ENCODE results near the gene TBC1D7.
A peak's percentile ranks its signal among the peaks of the same experiment; 100 is the strongest.

Gene TBC1D7

DNA sequence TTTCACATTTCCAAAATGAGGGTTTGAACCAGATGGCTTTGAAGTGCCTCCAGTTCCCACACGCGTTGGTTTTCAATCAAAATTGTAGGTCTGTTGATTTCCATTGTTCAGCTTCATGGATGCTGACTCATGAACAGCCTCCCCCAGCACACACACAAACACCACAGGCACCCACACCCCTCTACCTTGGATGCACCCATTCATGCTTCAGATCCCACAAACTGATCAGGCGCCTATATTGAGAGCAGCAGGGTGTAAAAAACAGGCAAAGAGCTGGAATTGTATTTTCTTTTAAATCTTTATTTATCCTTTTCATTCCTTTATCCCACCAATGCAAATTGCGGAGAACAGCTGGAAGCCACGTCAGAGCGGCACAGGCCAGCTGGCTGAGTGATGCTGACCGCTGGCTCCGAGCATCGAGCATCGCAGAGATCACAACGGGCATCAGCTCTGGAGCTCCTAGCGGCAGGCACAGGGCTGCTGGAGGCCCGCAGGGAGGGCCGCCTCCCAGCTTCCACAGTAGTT, 29.3 kb upstream of the TBC1D7 start:
- TF ChIP-seq, protein P1, sequence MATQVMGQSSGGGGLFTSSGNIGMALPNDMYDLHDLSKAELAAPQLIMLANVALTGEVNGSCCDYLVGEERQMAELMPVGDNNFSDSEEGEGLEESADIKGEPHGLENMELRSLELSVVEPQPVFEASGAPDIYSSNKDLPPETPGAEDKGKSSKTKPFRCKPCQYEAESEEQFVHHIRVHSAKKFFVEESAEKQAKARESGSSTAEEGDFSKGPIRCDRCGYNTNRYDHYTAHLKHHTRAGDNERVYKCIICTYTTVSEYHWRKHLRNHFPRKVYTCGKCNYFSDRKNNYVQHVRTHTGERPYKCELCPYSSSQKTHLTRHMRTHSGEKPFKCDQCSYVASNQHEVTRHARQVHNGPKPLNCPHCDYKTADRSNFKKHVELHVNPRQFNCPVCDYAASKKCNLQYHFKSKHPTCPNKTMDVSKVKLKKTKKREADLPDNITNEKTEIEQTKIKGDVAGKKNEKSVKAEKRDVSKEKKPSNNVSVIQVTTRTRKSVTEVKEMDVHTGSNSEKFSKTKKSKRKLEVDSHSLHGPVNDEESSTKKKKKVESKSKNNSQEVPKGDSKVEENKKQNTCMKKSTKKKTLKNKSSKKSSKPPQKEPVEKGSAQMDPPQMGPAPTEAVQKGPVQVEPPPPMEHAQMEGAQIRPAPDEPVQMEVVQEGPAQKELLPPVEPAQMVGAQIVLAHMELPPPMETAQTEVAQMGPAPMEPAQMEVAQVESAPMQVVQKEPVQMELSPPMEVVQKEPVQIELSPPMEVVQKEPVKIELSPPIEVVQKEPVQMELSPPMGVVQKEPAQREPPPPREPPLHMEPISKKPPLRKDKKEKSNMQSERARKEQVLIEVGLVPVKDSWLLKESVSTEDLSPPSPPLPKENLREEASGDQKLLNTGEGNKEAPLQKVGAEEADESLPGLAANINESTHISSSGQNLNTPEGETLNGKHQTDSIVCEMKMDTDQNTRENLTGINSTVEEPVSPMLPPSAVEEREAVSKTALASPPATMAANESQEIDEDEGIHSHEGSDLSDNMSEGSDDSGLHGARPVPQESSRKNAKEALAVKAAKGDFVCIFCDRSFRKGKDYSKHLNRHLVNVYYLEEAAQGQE (IDR thresholded peaks at IDR 0.05; ENCODE audit: low read depth): no peak
- TF ChIP-seq EP300 (IDR thresholded peaks at IDR 0.05; ENCODE audit: borderline replicate concordance) (peak; percentile 22; the same call in 1 of the 2 replicates), RAD21 (IDR thresholded peaks at IDR 0.05; ENCODE audit: low read depth) (no peak)

DNA sequence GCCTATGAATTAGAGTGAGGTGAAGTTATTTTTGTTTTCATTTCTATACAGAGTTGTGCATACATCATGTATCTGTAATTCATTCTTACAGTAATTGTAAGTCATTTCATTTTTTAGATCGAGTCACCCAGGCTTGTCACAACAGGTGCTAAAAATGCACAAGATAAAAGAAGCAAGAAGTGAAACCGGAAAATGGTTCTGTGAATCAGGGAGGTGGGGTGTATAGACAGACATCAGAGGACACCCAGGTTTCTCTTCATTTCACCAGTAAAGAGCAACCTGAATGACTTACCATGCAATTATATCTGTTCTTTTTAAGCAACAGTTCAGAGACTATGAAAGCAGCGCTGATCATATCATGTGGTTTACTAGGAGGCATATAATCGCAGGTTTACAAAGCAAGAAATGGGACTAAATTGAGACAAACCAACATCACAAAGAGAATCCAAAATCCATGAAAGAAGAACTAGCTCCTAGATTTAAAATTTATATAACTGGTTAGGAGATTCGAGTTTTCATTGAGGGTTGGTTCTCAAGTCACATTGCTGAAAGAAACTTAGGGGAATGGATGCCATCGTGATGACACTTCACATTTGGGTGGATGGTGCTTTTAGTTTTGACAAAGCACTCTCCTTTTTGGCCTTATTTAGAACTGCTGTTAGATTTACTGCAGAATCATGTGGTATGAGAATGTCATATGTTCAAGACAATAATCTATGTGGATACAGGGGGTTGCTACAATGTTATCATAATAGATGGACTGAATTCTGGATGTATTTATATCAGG, 27.9 kb upstream of the TBC1D7 start:
- TF ChIP-seq FOXM1 (IDR thresholded peaks at IDR 0.05; ENCODE audit: borderline replicate concordance, low read depth) (no peak), CREB1 (IDR thresholded peaks at IDR 0.05; ENCODE audit: low read depth) (no peak), NFIC (IDR thresholded peaks at IDR 0.05) (no peak), ZBTB7A (IDR thresholded peaks at IDR 0.05; ENCODE audit: low read depth) (no peak), TEAD4 (IDR thresholded peaks at IDR 0.05) (no peak), EP300 (IDR thresholded peaks at IDR 0.05; ENCODE audit: borderline replicate concordance) (no peak), YY1 (IDR thresholded peaks at IDR 0.05; ENCODE audit: low read depth) (no peak), CEBPB (IDR thresholded peaks at IDR 0.05) (no peak), EGR1 (IDR thresholded peaks at IDR 0.05) (no peak), TAF1 (IDR thresholded peaks at IDR 0.05; ENCODE audit: low read depth) (no peak), TCF12 (IDR thresholded peaks at IDR 0.05; ENCODE audit: low read depth) (no peak), RAD21 (IDR thresholded peaks at IDR 0.05; ENCODE audit: low read depth) (no peak)
- TF ChIP-seq, protein P2, sequence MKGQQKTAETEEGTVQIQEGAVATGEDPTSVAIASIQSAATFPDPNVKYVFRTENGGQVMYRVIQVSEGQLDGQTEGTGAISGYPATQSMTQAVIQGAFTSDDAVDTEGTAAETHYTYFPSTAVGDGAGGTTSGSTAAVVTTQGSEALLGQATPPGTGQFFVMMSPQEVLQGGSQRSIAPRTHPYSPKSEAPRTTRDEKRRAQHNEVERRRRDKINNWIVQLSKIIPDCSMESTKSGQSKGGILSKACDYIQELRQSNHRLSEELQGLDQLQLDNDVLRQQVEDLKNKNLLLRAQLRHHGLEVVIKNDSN (IDR thresholded peaks at IDR 0.05): no peak
- TF ChIP-seq, protein P3, sequence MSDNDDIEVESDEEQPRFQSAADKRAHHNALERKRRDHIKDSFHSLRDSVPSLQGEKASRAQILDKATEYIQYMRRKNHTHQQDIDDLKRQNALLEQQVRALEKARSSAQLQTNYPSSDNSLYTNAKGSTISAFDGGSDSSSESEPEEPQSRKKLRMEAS (IDR thresholded peaks at IDR 0.05): no peak
- TF ChIP-seq, protein P1 (IDR thresholded peaks at IDR 0.05; ENCODE audit: low read depth): no peak

DNA sequence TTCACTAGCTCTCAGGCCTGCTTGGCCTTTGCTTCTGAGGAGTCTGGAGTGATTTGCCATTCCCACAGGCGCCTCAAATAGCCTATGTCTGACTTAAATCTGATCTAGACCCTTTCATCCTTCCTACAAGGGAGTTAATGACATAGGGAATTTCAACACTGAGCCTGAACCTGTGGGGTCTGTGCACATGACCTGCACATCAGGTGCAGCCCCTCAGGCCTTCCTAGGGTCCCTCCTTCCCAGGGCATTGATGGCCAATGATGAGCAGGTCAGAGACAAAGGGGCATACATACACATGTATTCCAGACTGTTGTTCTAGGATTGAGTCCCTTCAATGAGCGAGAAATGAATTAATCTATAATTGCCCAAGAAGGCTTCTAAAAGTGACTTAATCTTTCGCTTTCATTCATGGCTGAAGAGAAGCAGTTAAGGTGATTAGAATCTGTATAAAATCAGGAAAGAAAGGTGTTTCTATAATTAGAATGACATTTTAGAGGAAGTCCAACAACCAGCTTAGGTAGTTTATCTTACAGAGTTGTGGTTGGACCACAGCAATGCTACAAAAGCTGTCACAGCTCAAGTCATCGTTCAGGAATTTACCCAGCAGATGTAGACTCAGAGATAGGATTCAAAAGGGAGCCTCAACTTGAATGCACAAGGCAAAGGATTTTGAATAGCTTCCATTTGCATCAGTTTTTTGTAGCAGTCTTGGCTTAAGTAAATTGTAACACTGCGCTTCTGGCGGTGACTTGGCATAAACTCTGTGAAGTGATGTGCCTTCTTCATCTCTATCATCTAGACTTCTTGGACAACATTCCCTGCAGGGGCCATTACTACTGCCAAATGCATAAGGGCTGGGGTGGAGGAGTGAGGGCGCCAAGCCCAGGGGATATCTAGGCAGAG, 27.0 kb upstream of the TBC1D7 start:
- no peak for TF ChIP-seq YY1 (IDR thresholded peaks at IDR 0.05; ENCODE audit: low read depth)
- 0 out of 2 replicates have a peak, but pooled peaks have one; percentile 35 for TF ChIP-seq TEAD4 (IDR thresholded peaks at IDR 0.05)

DNA sequence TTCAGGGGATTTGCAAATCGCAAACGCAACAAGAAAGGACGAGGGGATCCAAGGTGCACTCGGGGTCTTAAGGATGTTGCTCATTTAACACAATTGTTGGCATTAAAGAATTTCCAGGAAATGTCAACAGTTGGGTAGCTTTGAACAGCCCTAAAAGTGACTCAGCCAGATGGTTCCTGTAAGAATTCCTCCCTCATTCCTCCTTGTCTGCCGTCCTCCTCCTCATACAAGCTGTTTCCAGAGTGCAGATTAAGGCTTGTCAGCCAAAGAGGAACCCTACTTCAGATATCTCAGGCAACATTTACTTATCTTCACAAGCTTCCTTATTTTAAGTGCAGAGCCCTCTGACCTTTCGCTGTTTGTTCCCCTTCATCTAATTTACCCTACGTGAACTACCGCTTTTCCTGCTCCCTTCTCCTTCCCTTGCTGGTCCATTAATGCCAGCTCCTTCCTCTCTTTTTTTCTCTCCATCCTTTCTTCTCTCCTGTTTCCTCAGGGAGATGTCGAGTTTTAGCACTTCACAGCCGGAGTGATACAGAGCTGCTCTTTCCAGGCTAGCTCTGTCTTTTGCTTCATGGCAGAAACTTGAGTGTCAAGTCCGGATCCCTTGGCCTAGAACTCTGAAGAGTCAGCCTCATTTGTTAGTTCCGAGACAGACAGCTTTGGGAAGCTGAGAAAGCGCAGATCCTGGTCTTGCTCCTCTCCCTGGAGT, 26.1 kb upstream of the TBC1D7 start:
- TF ChIP-seq TEAD4 (IDR thresholded peaks at IDR 0.05): no peak
- TF ChIP-seq, protein P3 (IDR thresholded peaks at IDR 0.05): no peak
- TF ChIP-seq TAF1 (IDR thresholded peaks at IDR 0.05; ENCODE audit: low read depth): no peak
- TF ChIP-seq CEBPB (IDR thresholded peaks at IDR 0.05): no peak
- TF ChIP-seq YY1 (IDR thresholded peaks at IDR 0.05; ENCODE audit: low read depth): no peak
- no peak for TF ChIP-seq CREB1 (IDR thresholded peaks at IDR 0.05; ENCODE audit: low read depth)
- TF ChIP-seq, protein P2 (IDR thresholded peaks at IDR 0.05): no peak
- TF ChIP-seq RAD21 (IDR thresholded peaks at IDR 0.05; ENCODE audit: low read depth): no peak
- TF ChIP-seq EGR1 (IDR thresholded peaks at IDR 0.05): no peak
- no peak for TF ChIP-seq FOXM1 (IDR thresholded peaks at IDR 0.05; ENCODE audit: borderline replicate concordance, low read depth)
- TF ChIP-seq, protein P1 (IDR thresholded peaks at IDR 0.05; ENCODE audit: low read depth): no peak
- no peak for TF ChIP-seq NFIC (IDR thresholded peaks at IDR 0.05)
- no peak for TF ChIP-seq TCF12 (IDR thresholded peaks at IDR 0.05; ENCODE audit: low read depth)
- no peak for TF ChIP-seq ZBTB7A (IDR thresholded peaks at IDR 0.05; ENCODE audit: low read depth)
